ENCODE data around the gene NOD2. TPM values are rescaled to one million over a fixed set of nuclear protein-coding genes. Genes with fewer than 3 reads are reported as not detected.

The NOD2 gene
- total RNA-seq, 1 donor from 2014 or later = 43.5 TPM

DNA sequence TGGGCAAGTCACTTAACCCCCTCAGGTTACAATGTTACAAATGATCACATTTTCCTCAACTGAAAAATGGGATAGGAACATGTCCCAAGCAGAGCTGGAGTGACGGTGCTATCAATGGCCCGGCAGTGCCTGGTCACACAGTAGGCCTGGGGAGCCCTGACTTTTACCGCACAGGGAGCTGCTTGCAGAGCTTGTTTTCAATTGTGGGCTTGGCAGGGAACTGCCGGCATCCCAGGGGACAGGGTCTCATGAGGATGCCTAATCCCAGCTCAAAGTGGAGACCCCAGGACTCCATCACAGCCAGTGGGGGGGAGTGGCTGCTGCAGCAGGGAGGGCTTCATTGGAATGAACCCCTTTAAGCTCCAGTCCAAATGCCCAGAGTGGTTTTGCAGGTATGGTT lies 23.7 kb upstream of the NOD2 start:
- Histone ChIP-seq H3K4me1 (peaks cover 16% of the 10 kb centered on the region), H3K36me3 (no peaks in the 10 kb centered on the region), H3K27ac (no peak overlapping the region), H3K27me3 (no peaks in the 10 kb centered on the region), H3K9me3 (peaks cover 10% of the 10 kb centered on the region), H3K4me3 (no peak overlapping the region)
- TF ChIP-seq, protein P1, sequence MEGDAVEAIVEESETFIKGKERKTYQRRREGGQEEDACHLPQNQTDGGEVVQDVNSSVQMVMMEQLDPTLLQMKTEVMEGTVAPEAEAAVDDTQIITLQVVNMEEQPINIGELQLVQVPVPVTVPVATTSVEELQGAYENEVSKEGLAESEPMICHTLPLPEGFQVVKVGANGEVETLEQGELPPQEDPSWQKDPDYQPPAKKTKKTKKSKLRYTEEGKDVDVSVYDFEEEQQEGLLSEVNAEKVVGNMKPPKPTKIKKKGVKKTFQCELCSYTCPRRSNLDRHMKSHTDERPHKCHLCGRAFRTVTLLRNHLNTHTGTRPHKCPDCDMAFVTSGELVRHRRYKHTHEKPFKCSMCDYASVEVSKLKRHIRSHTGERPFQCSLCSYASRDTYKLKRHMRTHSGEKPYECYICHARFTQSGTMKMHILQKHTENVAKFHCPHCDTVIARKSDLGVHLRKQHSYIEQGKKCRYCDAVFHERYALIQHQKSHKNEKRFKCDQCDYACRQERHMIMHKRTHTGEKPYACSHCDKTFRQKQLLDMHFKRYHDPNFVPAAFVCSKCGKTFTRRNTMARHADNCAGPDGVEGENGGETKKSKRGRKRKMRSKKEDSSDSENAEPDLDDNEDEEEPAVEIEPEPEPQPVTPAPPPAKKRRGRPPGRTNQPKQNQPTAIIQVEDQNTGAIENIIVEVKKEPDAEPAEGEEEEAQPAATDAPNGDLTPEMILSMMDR (IDR thresholded peaks at IDR 0.05) = no peak
- TF ChIP-seq POLR2AphosphoS5 (IDR thresholded peaks at IDR 0.05; ENCODE audit: insufficient read depth in 1 of 2, low read depth in 1 of 2) = no peak
- intact Hi-C loops (cut with DNase I) = loop anchor here (10.0 kb wide), 2 partner anchors 295 to 455 kb away; no protein-coding TSS in a partner anchor
- DNase-seq (ENCODE audit: extremely low spot score in 2 of 2) = no peak

DNA sequence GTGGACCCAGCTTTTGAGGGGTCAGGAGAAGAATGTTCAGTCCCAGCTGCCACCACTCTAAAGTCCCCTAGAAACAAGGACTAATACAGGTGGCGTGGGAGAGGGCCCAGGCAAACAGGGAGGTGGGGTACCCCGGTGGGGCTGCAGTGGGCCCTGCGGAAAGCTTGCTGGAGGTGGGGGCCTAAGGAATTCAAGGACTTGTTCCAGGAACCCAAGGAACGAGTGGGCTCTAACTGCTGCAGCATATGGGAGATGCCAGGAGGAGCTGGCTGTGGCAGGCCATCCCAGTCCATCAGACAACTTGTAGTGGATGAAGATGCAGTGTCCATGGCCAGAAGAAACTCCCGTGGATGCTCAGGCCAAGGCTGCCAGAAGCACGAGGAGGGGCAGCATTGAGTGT lies 22.9 kb upstream of the NOD2 start:
- Histone ChIP-seq H3K4me1 (peaks cover 12% of the 10 kb centered on the region), H3K4me3 (no peak overlapping the region), H3K36me3 (no peaks in the 10 kb centered on the region), H3K27ac (no peak overlapping the region), H3K27me3 (no peaks in the 10 kb centered on the region), H3K9me3 (peaks cover 10% of the 10 kb centered on the region)
- intact Hi-C loops (cut with DNase I) = no loop called here
- TF ChIP-seq, protein P1 (IDR thresholded peaks at IDR 0.05) = no peak
- TF ChIP-seq POLR2A (IDR thresholded peaks at IDR 0.05) (no peak), POLR2AphosphoS5 (IDR thresholded peaks at IDR 0.05; ENCODE audit: insufficient read depth in 1 of 2, low read depth in 1 of 2) (no peak)
- no peak for DNase-seq (ENCODE audit: extremely low spot score in 2 of 2)

DNA sequence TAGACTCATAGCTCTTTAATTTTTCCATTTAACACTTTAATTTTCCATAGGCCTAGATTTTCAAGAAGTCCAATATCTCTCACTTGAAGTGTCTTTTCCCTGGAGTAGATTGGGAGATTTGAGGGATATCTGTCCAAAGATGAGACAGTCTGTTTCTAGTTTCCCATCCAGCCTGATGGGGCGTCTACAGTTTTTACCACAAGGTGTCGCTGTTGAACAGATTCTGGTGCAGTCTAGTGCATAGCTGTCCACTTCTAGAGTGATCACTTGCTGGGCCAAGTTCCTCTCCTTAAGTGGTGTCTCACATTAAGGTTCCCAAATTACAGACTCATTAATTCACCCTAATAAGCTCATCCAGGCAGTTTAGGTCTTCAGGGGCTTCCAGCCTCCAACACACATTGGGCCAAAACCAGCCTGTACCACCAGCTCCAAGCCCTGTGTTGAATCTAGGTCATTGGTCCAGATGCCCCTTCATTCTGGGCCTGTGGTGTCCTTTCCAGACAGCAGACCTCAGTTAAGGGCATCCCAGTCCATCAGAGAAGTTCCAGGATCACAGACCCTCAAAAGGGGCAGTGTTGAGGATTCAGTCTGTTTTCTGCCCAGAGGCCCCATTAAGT lies 21.7 kb upstream of the NOD2 start:
- Histone ChIP-seq H3K9me3 (peaks cover 10% of the 10 kb centered on the region), H3K36me3 (no peaks in the 10 kb centered on the region), H3K27me3 (no peaks in the 10 kb centered on the region), H3K4me1 (peaks cover 12% of the 10 kb centered on the region), H3K27ac (no peak overlapping the region), H3K4me3 (no peak overlapping the region)
- TF ChIP-seq POLR2A (IDR thresholded peaks at IDR 0.05) (no peak), POLR2AphosphoS5 (IDR thresholded peaks at IDR 0.05; ENCODE audit: insufficient read depth in 1 of 2, low read depth in 1 of 2) (no peak)
- TF ChIP-seq, protein P1 (IDR thresholded peaks at IDR 0.05) = peak in 1 of 3 experiments; percentile 8
- intact Hi-C loops (cut with DNase I) = no loop called here
- DNase-seq (ENCODE audit: extremely low spot score in 2 of 2) = no peak

DNA sequence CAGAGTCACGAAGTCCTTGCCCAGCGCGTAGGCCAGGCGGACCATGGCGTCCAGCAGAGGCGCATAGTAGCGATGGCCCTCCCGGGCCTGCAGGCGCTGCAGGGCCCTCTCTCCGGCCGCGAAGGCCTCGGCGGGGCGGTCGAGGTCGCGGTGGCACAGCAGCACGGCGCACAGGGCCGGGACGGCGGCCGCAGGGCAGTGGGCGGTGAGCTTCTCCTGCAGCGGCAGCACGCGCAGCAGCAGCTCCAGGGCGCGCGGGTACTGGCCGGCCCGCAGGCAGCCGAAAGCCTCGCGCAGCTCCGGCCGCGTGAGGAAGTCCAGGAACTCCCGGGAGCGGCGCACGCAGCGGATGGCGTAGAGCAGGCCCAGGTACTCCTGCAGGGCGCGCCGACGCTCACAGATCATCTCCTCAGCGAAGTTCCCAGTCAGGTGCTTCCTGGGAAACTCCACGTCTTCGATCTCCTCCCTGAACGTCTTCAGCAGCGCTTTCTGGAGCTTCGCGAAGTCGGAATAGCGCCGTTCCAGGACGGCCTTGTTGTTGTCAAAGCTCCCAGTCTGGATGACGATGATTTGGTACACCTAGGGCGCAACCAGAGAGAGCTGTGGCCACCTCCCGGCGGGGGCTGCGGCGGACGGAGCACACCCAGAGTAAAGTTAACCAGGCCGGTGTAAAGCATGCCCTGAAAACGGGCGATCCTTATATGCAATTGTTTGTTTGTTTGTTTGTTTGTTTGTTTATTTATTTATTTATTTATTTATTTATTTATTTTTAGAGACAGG lies 19.7 kb upstream of the NOD2 start:
- DNase-seq (ENCODE audit: extremely low spot score in 2 of 2) = no peak
- Histone ChIP-seq H3K4me3 (no peak overlapping the region), H3K27ac (no peak overlapping the region), H3K27me3 (no peaks in the 10 kb centered on the region), H3K36me3 (no peaks in the 10 kb centered on the region), H3K9me3 (peaks cover 10% of the 10 kb centered on the region), H3K4me1 (peaks cover 1% of the 10 kb centered on the region)
- intact Hi-C loops (cut with DNase I) = no loop called here
- TF ChIP-seq POLR2A (IDR thresholded peaks at IDR 0.05) (no peak), POLR2AphosphoS5 (IDR thresholded peaks at IDR 0.05; ENCODE audit: insufficient read depth in 1 of 2, low read depth in 1 of 2) (no peak)
- TF ChIP-seq, protein P1 (IDR thresholded peaks at IDR 0.05) = no peak

DNA sequence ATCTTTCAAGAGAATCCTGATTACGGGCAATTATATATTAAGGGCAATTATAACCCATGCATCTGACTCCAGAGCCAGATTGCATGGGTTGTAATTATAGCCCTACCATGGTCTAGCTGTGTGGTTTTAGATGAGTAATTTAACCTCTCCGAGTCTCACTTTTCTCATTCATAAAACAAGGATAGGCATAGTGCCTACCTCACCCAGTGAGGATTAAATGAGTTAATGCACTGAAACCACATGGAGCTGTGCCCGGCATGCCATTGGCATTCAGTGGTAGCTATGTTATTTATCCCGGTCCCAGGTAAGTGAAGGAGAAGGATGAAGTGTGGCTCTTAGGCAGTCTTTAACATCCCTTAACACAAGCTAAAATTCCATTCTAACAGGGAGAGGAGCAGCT lies 18.6 kb upstream of the NOD2 start:
- H3K9me3 ChIP-seq = peaks cover 10% of the 10 kb centered on the region
- H3K4me3 ChIP-seq = no peak overlapping the region
- H3K4me1 ChIP-seq = no peaks in the 10 kb centered on the region
- no peak for DNase-seq (ENCODE audit: extremely low spot score in 2 of 2)
- no peaks in the 10 kb centered on the region for H3K27me3 ChIP-seq
- intact Hi-C loops (cut with DNase I) = no loop called here
- no peak overlapping the region for H3K27ac ChIP-seq
- TF ChIP-seq POLR2A (IDR thresholded peaks at IDR 0.05) = no peak
- TF ChIP-seq POLR2AphosphoS5 (IDR thresholded peaks at IDR 0.05; ENCODE audit: insufficient read depth in 1 of 2, low read depth in 1 of 2) = peak in 1 of 2 donors; percentile 9
- no peaks in the 10 kb centered on the region for H3K36me3 ChIP-seq
